ENCODE measurements around the gene CLCN7. TPM values are rescaled to one million over a fixed set of nuclear protein-coding genes. Genes with fewer than 3 reads are reported as not detected.

Gene CLCN7
- polyA plus RNA-seq, 1 experiment: 15.7 TPM

DNA sequence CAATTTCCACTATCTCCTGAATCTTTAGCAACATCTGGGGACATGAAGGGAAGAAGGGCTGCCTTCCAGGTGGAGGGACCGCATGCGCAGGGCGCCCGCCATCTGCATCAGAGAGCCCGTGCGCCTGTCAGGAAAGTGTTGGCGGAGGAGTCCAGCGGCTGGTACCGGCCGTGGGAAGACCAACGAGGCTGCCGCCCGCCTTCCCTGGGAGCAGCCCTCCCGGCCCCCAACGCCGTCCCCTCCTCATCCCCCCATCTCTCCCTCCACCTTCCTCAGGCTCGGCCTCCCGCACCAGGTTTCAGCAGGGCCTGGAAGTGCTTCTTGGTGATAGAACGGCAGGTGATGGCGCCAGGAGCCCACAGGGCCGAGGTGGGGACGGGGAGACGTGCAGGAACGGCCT lies 8.8 kb downstream of the CLCN7 start:
- TF ChIP-seq CTCF (IDR thresholded peaks at IDR 0.05; ENCODE audit: low read depth, low read length): no peak
- H3K9me3 ChIP-seq (ENCODE audit: control insufficient read depth, insufficient read depth, low read length): peaks cover 6% of the 10 kb centered on the region; the same call in 1 of the 2 replicates
- POLR2A ChIA-PET: no interaction called here
- DNase-seq (ENCODE audit: low read depth, low spot score): no peak
- no peaks in the 10 kb centered on the region for H3K27me3 ChIP-seq (ENCODE audit: control insufficient read depth, insufficient read depth, low read length)
- no peak overlapping the region for H3K27ac ChIP-seq (ENCODE audit: low read depth, low read length)
- no peak overlapping the region for H3K4me3 ChIP-seq (ENCODE audit: low read depth, low read length)
- CTCF ChIA-PET: no interaction called here

GRCh38 chr16:1465567-1465915 lies 9.3 kb downstream of the CLCN7 start:
- peaks cover 1% of the 10 kb centered on the region; the same call in 1 of the 2 replicates for H3K9me3 ChIP-seq (ENCODE audit: control insufficient read depth, insufficient read depth, low read length)
- CTCF ChIA-PET: no interaction called here
- TF ChIP-seq CTCF (IDR thresholded peaks at IDR 0.05; ENCODE audit: low read depth, low read length): no peak
- H3K27ac ChIP-seq (ENCODE audit: low read depth, low read length): no peak overlapping the region
- DNase-seq (ENCODE audit: low read depth, low spot score): no peak
- no peak overlapping the region for H3K4me3 ChIP-seq (ENCODE audit: low read depth, low read length)
- POLR2A ChIA-PET: no interaction called here
- H3K27me3 ChIP-seq (ENCODE audit: control insufficient read depth, insufficient read depth, low read length): no peaks in the 10 kb centered on the region

DNA sequence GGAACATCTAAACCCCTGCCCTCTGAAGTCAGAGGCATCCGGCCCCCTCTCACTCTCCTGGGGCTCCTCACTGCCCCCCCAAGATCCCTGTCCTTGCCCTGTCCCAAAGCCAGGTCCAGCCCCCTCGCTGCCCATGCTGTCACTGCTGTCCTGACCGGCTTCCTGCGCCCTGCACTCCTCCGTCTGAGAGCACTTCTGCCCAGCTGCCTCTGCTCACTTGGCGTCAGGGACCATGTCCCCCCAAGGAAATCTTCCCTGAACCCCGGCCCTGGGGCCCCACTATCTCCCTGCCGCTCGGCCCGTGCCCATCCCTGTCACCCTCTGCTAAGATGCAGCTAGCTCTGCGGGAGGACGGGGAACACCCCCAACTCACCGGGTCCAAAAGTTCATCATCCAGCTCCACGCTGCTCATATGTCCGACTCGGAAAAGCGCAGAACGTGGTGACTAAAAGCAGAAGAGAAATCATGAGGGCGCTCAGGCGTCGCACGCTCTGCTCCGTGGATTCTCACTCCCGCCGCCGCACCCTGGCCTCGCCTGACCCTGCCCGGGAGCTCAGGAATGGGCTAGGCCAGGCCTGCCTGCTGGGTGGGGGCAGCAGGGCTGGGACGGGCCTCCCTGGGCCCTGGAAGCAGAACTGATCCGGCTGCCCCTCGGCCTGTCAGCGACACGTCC lies 9.8 kb downstream of the CLCN7 start:
- no peaks in the 10 kb centered on the region; the same call in 1 of the 2 replicates for H3K9me3 ChIP-seq (ENCODE audit: control insufficient read depth, insufficient read depth, low read length)
- no peak overlapping the region for H3K27ac ChIP-seq (ENCODE audit: low read depth, low read length)
- POLR2A ChIA-PET: interaction anchor here (0.6 kb wide), 1 partner anchor 1630 kb away, joined by 3 read pairs; no protein-coding TSS in a partner anchor
- CTCF ChIA-PET: no interaction called here
- DNase-seq (ENCODE audit: low read depth, low spot score): no peak
- no peak for TF ChIP-seq CTCF (IDR thresholded peaks at IDR 0.05; ENCODE audit: low read depth, low read length)
- no peak overlapping the region for H3K4me3 ChIP-seq (ENCODE audit: low read depth, low read length)
- H3K27me3 ChIP-seq (ENCODE audit: control insufficient read depth, insufficient read depth, low read length): no peaks in the 10 kb centered on the region

GRCh38 chr16:1464196-1464893 lies 10.5 kb downstream of the CLCN7 start:
- Histone ChIP-seq H3K4me3 (ENCODE audit: low read depth, low read length) (no peak overlapping the region), H3K27me3 (ENCODE audit: control insufficient read depth, insufficient read depth, low read length) (no peaks in the 10 kb centered on the region), H3K27ac (ENCODE audit: low read depth, low read length) (no peak overlapping the region), H3K9me3 (ENCODE audit: control insufficient read depth, insufficient read depth, low read length) (no peaks in the 10 kb centered on the region; the same call in 1 of the 2 replicates)
- ChIA-PET CTCF (interaction anchor here (0.7 kb wide), 1 partner anchor 138 kb away, joined by 5 read pairs; no protein-coding TSS in a partner anchor), POLR2A (interaction anchor here (0.6 kb wide), 1 partner anchor 1631 kb away, joined by 3 read pairs; no protein-coding TSS in a partner anchor)
- TF ChIP-seq CTCF (IDR thresholded peaks at IDR 0.05; ENCODE audit: low read depth, low read length): no peak
- no peak for DNase-seq (ENCODE audit: low read depth, low spot score)

GRCh38 chr16:1461146-1461545 lies 13.7 kb downstream of the CLCN7 start:
- no peak for TF ChIP-seq CTCF (IDR thresholded peaks at IDR 0.05; ENCODE audit: low read depth, low read length)
- POLR2A ChIA-PET: no interaction called here
- no peak for DNase-seq (ENCODE audit: low read depth, low spot score)

More at GRCh38 chr16:1461146-1461545, 13.7 kb downstream of the CLCN7 start:
- H3K27me3 ChIP-seq (ENCODE audit: control insufficient read depth, insufficient read depth, low read length): no peaks in the 10 kb centered on the region
- no peaks in the 10 kb centered on the region; the same call in 1 of the 2 replicates for H3K9me3 ChIP-seq (ENCODE audit: control insufficient read depth, insufficient read depth, low read length)
- H3K27ac ChIP-seq (ENCODE audit: low read depth, low read length): no peak overlapping the region
- CTCF ChIA-PET: no interaction called here
- no peak overlapping the region for H3K4me3 ChIP-seq (ENCODE audit: low read depth, low read length)

Measured in AG04450 (cell line).